ENCODE results near the gene CA7.
"Not testable (repeated sequence)": the region's sequence is repeated elsewhere in the genome, so short reads cannot be mapped to it uniquely, and the experiment has no call there.

Gene CA7

GRCh38 chr16:66894948-66895688 is 50.9 kb downstream of the CA7 start:
- H3K4me3 ChIP-seq (ENCODE audit: low read length), result no peak overlapping the region
- no peak for DNase-seq (ENCODE audit: low read depth)
- peak; percentile 91 for TF ChIP-seq CTCF (conservative IDR thresholded peaks at IDR 0.05; ENCODE audit: low read depth, low read length)

- no peak for DNase-seq (ENCODE audit: low read depth)
- TF ChIP-seq CTCF (conservative IDR thresholded peaks at IDR 0.05; ENCODE audit: low read depth, low read length), result no peak
- H3K4me3 ChIP-seq (ENCODE audit: low read length), result no peak overlapping the region
These were observed 51.4 kb downstream of the CA7 start for GRCh38 chr16:66895689-66895979.

- no peak for DNase-seq (ENCODE audit: low read depth)
- no peak overlapping the region for H3K4me3 ChIP-seq (ENCODE audit: low read length)
- TF ChIP-seq CTCF (conservative IDR thresholded peaks at IDR 0.05; ENCODE audit: low read depth, low read length), result no peak
These were observed 51.8 kb downstream of the CA7 start for GRCh38 chr16:66895999-66896398.

GRCh38 chr16:66896682-66897081 is 52.5 kb downstream of the CA7 start:
- not testable (repeated sequence) for DNase-seq (ENCODE audit: low read depth)

GRCh38 chr16:66898207-66898606 is 54.0 kb downstream of the CA7 start:
- no peak overlapping the region for H3K4me3 ChIP-seq (ENCODE audit: low read length)
- TF ChIP-seq CTCF (conservative IDR thresholded peaks at IDR 0.05; ENCODE audit: low read depth, low read length), result no peak
- DNase-seq (ENCODE audit: low read depth), result no peak

More at GRCh38 chr16:66896682-66897081, 52.5 kb downstream of the CA7 start:
- H3K4me3 ChIP-seq (ENCODE audit: low read length), result not testable (repeated sequence)

GRCh38 chr16:66898933-66899309 is 54.7 kb downstream of the CA7 start:
- H3K4me3 ChIP-seq (ENCODE audit: low read length), result no peak overlapping the region
- DNase-seq (ENCODE audit: low read depth), result no peak
- no peak for TF ChIP-seq CTCF (conservative IDR thresholded peaks at IDR 0.05; ENCODE audit: low read depth, low read length)

- TF ChIP-seq CTCF (conservative IDR thresholded peaks at IDR 0.05; ENCODE audit: low read depth, low read length), result no peak
These were observed 55.2 kb downstream of the CA7 start for GRCh38 chr16:66899310-66899944.

More at GRCh38 chr16:66899310-66899944, 55.2 kb downstream of the CA7 start:
- no peak for DNase-seq (ENCODE audit: low read depth)
- no peak overlapping the region for H3K4me3 ChIP-seq (ENCODE audit: low read length)

Measured in retinal pigment epithelial cell (primary cell).